ENCODE measurements around the gene ARRB2. TPM values are rescaled to one million over a fixed set of nuclear protein-coding genes. Genes with fewer than 3 reads are reported as not detected.
A peak's percentile ranks its signal among the peaks of the same experiment; 100 is the strongest.

The ARRB2 gene
- 10 to 100 TPM in 3 of 4 donors, 1 to 10 TPM in 1; 8.4 to 20.6 (median 14.4) TPM for total RNA-seq

DNA sequence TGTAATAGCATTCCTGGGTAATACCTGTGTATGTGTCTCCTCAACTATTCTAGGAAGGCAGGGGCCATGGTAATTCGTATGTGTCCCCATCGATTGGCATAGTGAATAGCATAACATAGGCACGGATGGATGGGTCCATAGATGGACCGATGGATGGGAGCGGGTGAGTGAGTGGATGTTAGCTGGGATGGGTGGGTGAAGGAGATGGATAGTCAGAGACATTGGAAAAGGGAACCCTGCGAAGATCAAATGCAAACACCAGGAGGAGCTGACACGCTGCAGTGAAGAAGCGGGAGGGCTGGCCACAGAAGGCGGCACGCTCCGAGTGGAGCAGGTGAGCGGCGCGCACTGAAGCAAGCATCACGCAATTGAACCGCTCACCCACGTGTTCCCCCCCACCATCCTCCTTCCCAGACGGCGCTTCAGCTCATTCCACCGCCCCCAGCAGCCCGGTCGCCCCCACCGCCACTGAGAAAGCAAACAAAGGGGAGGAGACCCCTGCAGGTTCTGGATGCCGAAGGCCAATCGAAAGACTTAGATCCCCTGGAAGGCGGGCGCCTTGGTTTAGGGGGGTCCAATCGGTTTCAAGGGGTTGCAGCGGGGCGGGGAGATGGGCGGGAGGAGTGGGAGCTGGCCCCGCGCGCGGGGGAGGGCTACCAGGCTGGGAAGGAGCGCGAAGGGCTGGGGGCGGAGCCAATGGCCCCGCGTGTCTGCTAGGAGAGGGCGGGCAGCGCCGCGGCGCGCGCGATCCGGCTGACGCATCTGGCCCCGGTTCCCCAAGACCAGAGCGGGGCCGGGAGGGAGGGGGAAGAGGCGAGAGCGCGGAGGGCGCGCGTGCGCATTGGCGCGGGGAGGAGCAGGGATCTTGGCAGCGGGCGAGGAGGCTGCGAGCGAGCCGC lies at the start of gene ARRB2:
ARRB2 (plus strand) TSS at position 839 of the 899 bp plus-strand sequence. CDS start 90 bp downstream, outside the sequence.
- DNase-seq = peak; percentile 98 to 99
- intact Hi-C loops (cut with DNase I) = loop anchor here (2.0 to 5.0 kb wide), 2 partner anchors 21 to 177 kb away; partner anchors contain the start of gene MED11
- peak within 1 kb of the TSS in 2 of 3 donors; percentile 48 to 59 for H3K4me3 ChIP-seq (replicated peaks in 1 of 3)
- H3K36me3 ChIP-seq = no peaks in the 10 kb centered on the region
- 1 to 2% methylated on average over 22 to 39 of the region's 67 CpGs for WGBS, 2 donors
- peaks cover 7 to 8% of the 10 kb centered on the region in 2 donors for H3K4me1 ChIP-seq
- no peaks in the 10 kb centered on the region for H3K9me3 ChIP-seq
- TF ChIP-seq POLR2A (IDR thresholded peaks at IDR 0.05) = peak in 1 of 2 donors; percentile 42
- TF ChIP-seq CTCF (IDR thresholded peaks at IDR 0.05) = peak; percentile 27 to 72 (median 63)
- no peaks in the 10 kb centered on the region for H3K27me3 ChIP-seq
- H3K27ac ChIP-seq = peak within 1 kb of the TSS; percentile 42 to 81 (median 68)

DNA sequence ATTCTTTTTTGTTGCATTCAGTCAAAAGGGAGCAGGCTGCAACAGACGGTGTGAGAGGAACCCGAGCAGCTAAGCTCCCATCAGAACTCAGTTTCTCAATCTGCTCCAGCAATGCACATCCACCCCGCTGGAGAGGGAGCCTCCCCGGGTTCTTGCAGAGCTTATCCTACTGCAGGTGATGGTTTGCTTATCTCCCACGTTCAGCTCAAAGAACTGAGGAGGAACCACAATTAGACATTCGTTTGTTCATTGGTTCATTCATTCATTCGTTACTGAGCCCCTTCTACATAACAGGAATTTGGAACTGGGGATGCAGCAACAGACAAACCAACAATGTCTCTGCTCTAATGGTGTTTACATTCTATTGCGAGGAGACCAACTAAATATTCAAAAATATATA lies 46.7 kb upstream of the ARRB2 start:
- H3K9me3 ChIP-seq = no peaks in the 10 kb centered on the region

DNA sequence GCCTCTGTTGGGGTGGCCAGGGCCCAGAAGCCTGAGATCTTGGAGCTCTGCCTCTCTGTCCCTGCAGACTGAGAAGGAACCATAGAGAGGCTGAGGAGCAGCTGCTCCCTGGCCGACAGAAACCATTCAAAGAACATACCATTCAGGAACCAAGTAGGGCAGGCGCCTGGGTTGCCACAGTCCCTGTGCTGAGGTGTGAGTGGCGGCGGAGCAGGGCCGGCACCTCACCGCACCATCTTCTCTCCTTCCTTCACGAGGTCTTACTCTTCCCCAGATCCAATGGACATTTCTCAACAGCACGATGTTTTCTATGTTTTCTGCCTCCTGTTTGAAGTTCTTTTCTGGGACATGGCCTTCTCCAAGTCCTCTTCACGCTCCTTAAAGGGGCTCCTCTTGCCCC lies 46.2 kb upstream of the ARRB2 start:
- intact Hi-C loops (cut with DNase I) = no loop called here
- Histone ChIP-seq H3K9me3 (no peaks in the 10 kb centered on the region), H3K27ac (no peak overlapping the region), H3K4me1 (no peaks in the 10 kb centered on the region), H3K27me3 (no peaks in the 10 kb centered on the region), H3K4me3 (replicated peaks in 1 of 3) (no peak overlapping the region), H3K36me3 (no peaks in the 10 kb centered on the region)
- TF ChIP-seq CTCF (IDR thresholded peaks at IDR 0.05) (no peak), POLR2A (IDR thresholded peaks at IDR 0.05) (no peak)
- no peak for DNase-seq
- WGBS, 2 donors = 73 to 76% methylated on average over 9 of the region's 9 CpGs

More for the DNA sequence above, 46.7 kb upstream of the ARRB2 start:
- DNase-seq = no peak
- Histone ChIP-seq H3K27ac (no peak overlapping the region), H3K4me3 (replicated peaks in 1 of 3) (no peak overlapping the region), H3K36me3 (no peaks in the 10 kb centered on the region), H3K27me3 (no peaks in the 10 kb centered on the region), H3K4me1 (no peaks in the 10 kb centered on the region)
- intact Hi-C loops (cut with DNase I) = no loop called here
- TF ChIP-seq CTCF (IDR thresholded peaks at IDR 0.05) (no peak), POLR2A (IDR thresholded peaks at IDR 0.05) (no peak)
- WGBS, 2 donors = 74 to 89% methylated on average over 4 to 8 of the region's 8 CpGs

DNA sequence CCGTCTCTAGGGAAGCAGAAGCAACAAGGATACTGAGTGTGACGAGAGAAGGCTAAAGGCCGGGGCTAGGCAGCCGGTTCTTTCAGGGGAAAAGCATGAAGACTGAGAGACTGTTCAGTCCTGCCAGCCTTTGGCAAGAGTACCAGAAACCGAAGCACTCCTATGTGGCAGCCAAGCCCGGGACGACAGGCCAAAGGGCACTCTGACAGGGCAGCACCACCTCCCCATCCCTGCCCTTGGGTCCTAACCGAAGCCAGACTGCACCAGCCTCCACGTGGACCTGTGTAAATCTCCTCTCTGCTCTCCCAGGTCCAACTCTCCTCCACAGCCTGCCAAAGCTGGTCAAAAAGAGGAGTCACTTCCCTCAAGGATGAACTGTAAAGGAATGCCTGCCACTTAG lies 45.4 kb upstream of the ARRB2 start:
- WGBS, 2 donors = 58 to 73% methylated on average over 8 to 9 of the region's 9 CpGs
- TF ChIP-seq POLR2A (IDR thresholded peaks at IDR 0.05) = no peak
- TF ChIP-seq CTCF (IDR thresholded peaks at IDR 0.05) = no peak
- Histone ChIP-seq H3K36me3 (no peaks in the 10 kb centered on the region), H3K4me3 (replicated peaks in 1 of 3) (no peak overlapping the region), H3K27me3 (no peaks in the 10 kb centered on the region), H3K4me1 (no peaks in the 10 kb centered on the region), H3K9me3 (no peaks in the 10 kb centered on the region), H3K27ac (no peak overlapping the region)
- DNase-seq = no peak
- intact Hi-C loops (cut with DNase I) = no loop called here

DNA sequence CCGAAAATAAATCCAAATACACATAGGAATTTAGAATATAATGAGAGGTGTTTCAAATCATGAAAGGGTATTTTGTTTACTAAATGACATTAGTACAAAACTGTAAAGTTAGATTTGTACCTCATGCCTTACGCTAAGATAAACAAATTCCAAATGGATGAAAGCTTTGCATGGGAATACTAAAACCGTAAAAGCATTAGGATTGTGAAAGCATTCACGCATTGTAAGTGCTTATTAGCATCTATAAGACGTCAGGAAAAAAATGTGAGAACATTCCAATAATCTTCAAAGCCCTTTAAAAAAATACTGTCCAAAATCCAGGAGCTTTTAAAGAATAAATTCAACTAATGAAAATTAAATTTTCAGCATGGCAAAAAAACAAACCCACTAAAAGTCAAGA lies 44.1 kb upstream of the ARRB2 start:
- 71 to 75% methylated on average over 5 of the region's 5 CpGs for WGBS, 2 donors
- intact Hi-C loops (cut with DNase I) = no loop called here
- no peak overlapping the region for H3K27ac ChIP-seq
- no peak for DNase-seq
- no peak overlapping the region for H3K4me3 ChIP-seq (replicated peaks in 1 of 3)
- TF ChIP-seq POLR2A (IDR thresholded peaks at IDR 0.05) (no peak), CTCF (IDR thresholded peaks at IDR 0.05) (no peak)
- no peaks in the 10 kb centered on the region for H3K27me3 ChIP-seq
- no peaks in the 10 kb centered on the region for H3K9me3 ChIP-seq
- no peaks in the 10 kb centered on the region for H3K36me3 ChIP-seq
- H3K4me1 ChIP-seq = no peaks in the 10 kb centered on the region

All from thyroid gland (tissue), 4 donors.